Fibroblast of villous mesenchyme (primary cell): ENCODE results near the gene CCT6A. TPM values are rescaled to one million over a fixed set of nuclear protein-coding genes. Genes with fewer than 3 reads are reported as not detected.
"Not testable (repeated sequence)": the region's sequence is repeated elsewhere in the genome, so short reads cannot be mapped to it uniquely, and the experiment has no call there.

Experiments
- DNase-seq: peaks from one replicate; pipeline ENCODE4 v3.0.0-alpha.2; 2010; ENCODE audit warnings: low read depth
- H3K4me3 ChIP-seq: 2 replicates; pipeline ENCODE4 v1.5.1; 2011; ENCODE audit warnings: low read depth, mild to moderate bottlenecking, low read length
- CTCF ChIP-seq: IDR thresholded peaks from 2 replicates; pipeline ENCODE4 v1.5.1; 2012; ENCODE audit warnings: low read depth, mild to moderate bottlenecking, low read length; ENCODE audit not compliant: insufficient read depth
- total RNA-seq: library from RNA; depleted of rRNA; stranded (reverse); fragments of >200 nt; gene quantifications from 2 replicates; pipeline ENCODE4 v1.2.3, GENCODE V29; 2012

The CCT6A gene
- total RNA-seq, 1 donor, result 187 TPM

- peak; percentile 90 for DNase-seq
- no peak for TF ChIP-seq CTCF
- no peak overlapping the region for H3K4me3 ChIP-seq
Measured at GRCh38 chr7:56097700-56098099, 46.1 kb downstream of the CCT6A start.

- not testable (repeated sequence) for DNase-seq, H3K4me3 ChIP-seq
Measured at GRCh38 chr7:56098187-56099008, 46.8 kb downstream of the CCT6A start.

- no peak overlapping the region for H3K4me3 ChIP-seq
- no peak for DNase-seq
- no peak for TF ChIP-seq CTCF
Measured at GRCh38 chr7:56099653-56100052, 48.1 kb downstream of the CCT6A start.

- not testable (repeated sequence) for H3K4me3 ChIP-seq, DNase-seq
Measured at GRCh38 chr7:56104138-56104537, 52.6 kb downstream of the CCT6A start.

GRCh38 chr7:56105508-56105907, 53.9 kb downstream of the CCT6A start:
- TF ChIP-seq CTCF, result no peak
- DNase-seq, result peak; percentile 87
- H3K4me3 ChIP-seq, result peak overlapping the region; percentile 96

GRCh38 chr7:56106108-56107073, 54.8 kb downstream of the CCT6A start, which contains the start of gene CHCHD2:
TSS of gene CHCHD2 (minus strand) at chr7:56106476. CDS start at chr7:56106413, 63 bp downstream.
- H3K4me3 ChIP-seq, result peak within 1 kb of the TSS; percentile 96
- DNase-seq, result peak; percentile 99
- TF ChIP-seq CTCF, result no peak

- no peak overlapping the region for H3K4me3 ChIP-seq
- DNase-seq, result no peak
- TF ChIP-seq CTCF, result no peak
Measured at GRCh38 chr7:56107954-56108258, 56.3 kb downstream of the CCT6A start.
